ENCODE data around the gene LMBR1.
"Not testable (repeated sequence)": the region's sequence is repeated elsewhere in the genome, so short reads cannot be mapped to it uniquely, and the experiment has no call there.

DNA sequence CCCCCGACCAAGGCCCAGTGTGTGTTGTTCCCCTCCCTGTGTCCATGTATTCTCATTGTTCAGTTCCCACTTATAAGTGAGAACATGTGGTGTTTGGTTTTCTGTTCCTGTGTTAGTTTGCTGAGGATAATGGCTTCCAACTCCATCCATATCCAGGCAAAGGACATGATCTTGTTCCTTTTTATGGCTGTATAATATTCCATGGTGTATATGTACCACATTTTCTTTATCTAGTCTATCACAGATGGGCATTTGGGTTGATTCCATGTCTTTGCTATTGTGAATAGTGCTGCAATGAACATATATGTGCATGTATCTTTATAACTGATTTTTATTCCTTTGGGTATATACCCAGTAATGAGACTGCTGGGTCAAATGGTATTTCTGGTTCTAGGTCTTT lies 191.2 kb downstream of the LMBR1 start:
- TF ChIP-seq POLR2A (IDR thresholded peaks at IDR 0.05) = not testable (repeated sequence)
- TF ChIP-seq, protein P1, sequence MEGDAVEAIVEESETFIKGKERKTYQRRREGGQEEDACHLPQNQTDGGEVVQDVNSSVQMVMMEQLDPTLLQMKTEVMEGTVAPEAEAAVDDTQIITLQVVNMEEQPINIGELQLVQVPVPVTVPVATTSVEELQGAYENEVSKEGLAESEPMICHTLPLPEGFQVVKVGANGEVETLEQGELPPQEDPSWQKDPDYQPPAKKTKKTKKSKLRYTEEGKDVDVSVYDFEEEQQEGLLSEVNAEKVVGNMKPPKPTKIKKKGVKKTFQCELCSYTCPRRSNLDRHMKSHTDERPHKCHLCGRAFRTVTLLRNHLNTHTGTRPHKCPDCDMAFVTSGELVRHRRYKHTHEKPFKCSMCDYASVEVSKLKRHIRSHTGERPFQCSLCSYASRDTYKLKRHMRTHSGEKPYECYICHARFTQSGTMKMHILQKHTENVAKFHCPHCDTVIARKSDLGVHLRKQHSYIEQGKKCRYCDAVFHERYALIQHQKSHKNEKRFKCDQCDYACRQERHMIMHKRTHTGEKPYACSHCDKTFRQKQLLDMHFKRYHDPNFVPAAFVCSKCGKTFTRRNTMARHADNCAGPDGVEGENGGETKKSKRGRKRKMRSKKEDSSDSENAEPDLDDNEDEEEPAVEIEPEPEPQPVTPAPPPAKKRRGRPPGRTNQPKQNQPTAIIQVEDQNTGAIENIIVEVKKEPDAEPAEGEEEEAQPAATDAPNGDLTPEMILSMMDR (IDR thresholded peaks at IDR 0.05) = not testable (repeated sequence)

All from testis (tissue), 2 donors.